Vagina (tissue), 2 donors: ENCODE data around the gene F11.

ENCODE experiments used
- POLR2A ChIP-seq, 2 donors: fragments of 450-650 bp; IDR thresholded peaks; one replicate each; pipeline ENCODE4 v1.6.1; 2017; ENCODE audit warnings: antibody characterized with exemption in 2 of 2, mild to moderate bottlenecking in 2 of 2, moderate library complexity in 2 of 2
- POLR2AphosphoS5 ChIP-seq, 2 donors: sonication (generic); formaldehyde crosslinking; IDR thresholded peaks; one replicate each; pipeline ENCODE4 v1.9.0; 2017; ENCODE audit warnings: antibody characterized with exemption in 2 of 2, mild to moderate bottlenecking in 2 of 2, low read depth in 1 of 2; ENCODE audit not compliant: insufficient read depth in 1 of 2
- TF ChIP-seq, protein P1 (sequence below), 3 experiments: fragments of 450-650 bp in 2 of 3; fragments of 200-600 bp in 1 of 3; sonication (generic) in 1 of 3; IDR thresholded peaks; one replicate each; pipeline ENCODE4 v1.5.1; 2017 to 2019; ENCODE audit warnings: antibody characterized with exemption in 3 of 3, mild to moderate bottlenecking in 2 of 3, moderate library complexity in 2 of 3

DNA sequence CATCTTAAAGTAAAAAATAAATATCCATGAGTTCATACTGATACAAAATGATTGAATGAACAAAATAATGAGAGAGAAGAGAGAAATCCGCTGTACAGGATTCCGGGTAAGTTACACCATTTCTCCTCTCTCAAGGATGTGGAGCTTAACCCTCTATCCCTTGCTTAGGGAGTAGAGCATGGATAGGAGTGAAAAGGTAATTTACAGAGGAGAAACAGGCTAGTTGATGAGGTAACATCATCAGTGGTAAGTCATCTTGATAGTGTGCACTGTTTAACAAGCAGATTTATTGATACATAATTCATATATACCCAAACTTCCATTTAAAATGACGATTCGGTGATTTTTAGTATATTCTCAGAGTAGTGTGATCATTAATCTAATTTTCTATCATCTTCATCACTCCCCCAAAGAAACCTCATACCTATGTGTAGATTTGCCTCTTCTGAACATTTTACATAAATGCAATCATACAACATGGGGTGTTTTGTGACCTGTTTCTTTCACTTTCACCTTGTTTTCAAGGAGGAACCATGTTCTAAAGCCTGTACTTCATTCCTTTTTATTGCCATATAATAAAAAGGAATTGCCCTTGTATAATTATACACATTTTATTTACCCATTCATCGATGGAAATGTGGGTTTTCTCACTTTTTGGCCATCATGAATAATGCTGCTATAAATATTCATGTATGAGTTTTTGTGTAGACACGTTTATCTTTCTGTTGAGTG, 34.8 kb downstream of the F11 start:
- TF ChIP-seq POLR2A (IDR thresholded peaks at IDR 0.05) (no peak), POLR2AphosphoS5 (IDR thresholded peaks at IDR 0.05; ENCODE audit: insufficient read depth in 1 of 2, low read depth in 1 of 2) (no peak)
- TF ChIP-seq, protein P1, sequence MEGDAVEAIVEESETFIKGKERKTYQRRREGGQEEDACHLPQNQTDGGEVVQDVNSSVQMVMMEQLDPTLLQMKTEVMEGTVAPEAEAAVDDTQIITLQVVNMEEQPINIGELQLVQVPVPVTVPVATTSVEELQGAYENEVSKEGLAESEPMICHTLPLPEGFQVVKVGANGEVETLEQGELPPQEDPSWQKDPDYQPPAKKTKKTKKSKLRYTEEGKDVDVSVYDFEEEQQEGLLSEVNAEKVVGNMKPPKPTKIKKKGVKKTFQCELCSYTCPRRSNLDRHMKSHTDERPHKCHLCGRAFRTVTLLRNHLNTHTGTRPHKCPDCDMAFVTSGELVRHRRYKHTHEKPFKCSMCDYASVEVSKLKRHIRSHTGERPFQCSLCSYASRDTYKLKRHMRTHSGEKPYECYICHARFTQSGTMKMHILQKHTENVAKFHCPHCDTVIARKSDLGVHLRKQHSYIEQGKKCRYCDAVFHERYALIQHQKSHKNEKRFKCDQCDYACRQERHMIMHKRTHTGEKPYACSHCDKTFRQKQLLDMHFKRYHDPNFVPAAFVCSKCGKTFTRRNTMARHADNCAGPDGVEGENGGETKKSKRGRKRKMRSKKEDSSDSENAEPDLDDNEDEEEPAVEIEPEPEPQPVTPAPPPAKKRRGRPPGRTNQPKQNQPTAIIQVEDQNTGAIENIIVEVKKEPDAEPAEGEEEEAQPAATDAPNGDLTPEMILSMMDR (IDR thresholded peaks at IDR 0.05) = no peak
